HCT116 (cell line): ENCODE data around the gene CEP57. TPM values are rescaled to one million over a fixed set of nuclear protein-coding genes. Genes with fewer than 3 reads are reported as not detected.

Experiments
- ATAC-seq: fragments of 200-7000 bp; cut with Tn5 transposase; 2 replicates; pipeline ENCODE4 v1.9.1; 2020; ENCODE audit warnings: mild to moderate bottlenecking, moderate library complexity
- BruUV-seq: library from RNA; stranded (reverse); fragments of 400-500 nt; replicated peaks from 2 replicates; lab custom pipeline; 2021; lab: Mats Ljungman, UMichigan
- CTCF ChIA-PET: fragments of 300-600 bp; sonication (Branson Sonifier 250); formaldehyde crosslinking; loops from one replicate; lab custom pipeline; 2021; ENCODE audit warnings: antibody characterized with exemption; lab: Charles Lee
- POLR2A ChIA-PET: fragments of 300-600, 350-600 bp; sonication (Branson Sonifier 250); formaldehyde crosslinking; loops from one replicate; lab custom pipeline; 2021; ENCODE audit warnings: antibody characterized with exemption; lab: Charles Lee
- RAD21 ChIA-PET, 2 experiments: fragments of 300-600 bp; sonication (Branson Sonifier 250); formaldehyde crosslinking; loops; one replicate each; lab custom pipeline; 2023; ENCODE audit warnings: low total read pairs in 2 of 2; ENCODE audit not compliant: uncharacterized antibody in 2 of 2, unreplicated experiment in 2 of 2, low non-redundant PET in 1 of 2; lab: Charles Lee
- DNase-seq: peaks from one replicate; pipeline ENCODE4 v3.0.0-alpha.2; 2010; ENCODE audit warnings: low read depth, low spot score
- H2AFZ ChIP-seq: fragments of 200-600 bp; shearing (Covaris generic), sonication (generic); 2 replicates; pipeline ENCODE4 v1.6.1; 2017; ENCODE audit warnings: low read depth, mixed run types, mixed read lengths, antibody characterized with exemption, low read length; ENCODE audit not compliant: poor library complexity, severe bottlenecking
- H3K27ac ChIP-seq: 2 replicates; pipeline ENCODE4 v1.5.1; 2012; ENCODE audit warnings: low read depth, low read length
- H3K27me3 ChIP-seq: fragments of 200-600 bp; sonication (generic); 2 replicates; pipeline ENCODE4 v1.6.1; 2016; ENCODE audit warnings: mixed run types, low read length, mixed read lengths; ENCODE audit not compliant: insufficient read depth
- H3K36me3 ChIP-seq, 2 experiments: fragments of 200-500 bp in 1 of 2; fragments of 200-600 bp in 1 of 2; sonication (Bioruptor generic) in 1 of 2; sonication (generic) in 1 of 2; 2 replicates each; pipeline versions ENCODE4 v1.5.1 to v1.6.1; 2014 to 2016; ENCODE audit warnings: low read length in 2 of 2, inconsistent platforms in 1 of 2, mixed read lengths in 1 of 2, mixed run types in 1 of 2; ENCODE audit not compliant: insufficient read depth in 2 of 2, control insufficient read depth in 1 of 2
- H3K4me1 ChIP-seq, 2 experiments: fragments of 200-600 bp in 1 of 2; sonication (generic) in 1 of 2; 2 replicates each; pipeline versions ENCODE4 v1.5.1 to v1.6.1; 2012 to 2017; ENCODE audit warnings: low read length in 2 of 2, inconsistent platforms in 1 of 2, mild to moderate bottlenecking in 1 of 2, mixed read lengths in 1 of 2, mixed run types in 1 of 2, moderate library complexity in 1 of 2; ENCODE audit not compliant: insufficient read depth in 2 of 2, control insufficient read depth in 1 of 2
- H3K4me2 ChIP-seq: fragments of 200-600 bp; sonication (generic); 2 replicates; pipeline ENCODE4 v1.6.1; 2017; ENCODE audit warnings: mixed run types, low read length, mixed read lengths
- H3K4me3 ChIP-seq, 2 experiments: fragments of 200-600 bp in 1 of 2; sonication (generic) in 1 of 2; replicated peaks in 1 of 2; 2 replicates each; pipeline ENCODE4 v1.5.1; 2011 to 2016; ENCODE audit warnings: low read length in 2 of 2, control low read depth in 1 of 2, low read depth in 1 of 2, mild to moderate bottlenecking in 1 of 2, mixed read lengths in 1 of 2, mixed run types in 1 of 2
- H3K79me2 ChIP-seq: fragments of 200-600 bp; sonication (generic); 2 replicates; pipeline ENCODE4 v1.6.1; 2017; ENCODE audit warnings: mild to moderate bottlenecking, mixed run types, low read length, moderate library complexity, mixed read lengths; ENCODE audit not compliant: insufficient read depth
- H3K9ac ChIP-seq: fragments of 200-600 bp; sonication (generic); 2 replicates; pipeline ENCODE4 v1.6.1; 2016; ENCODE audit warnings: low read length, mixed read lengths
- H3K9me2 ChIP-seq: fragments of 200-600 bp; sonication (generic), shearing (Covaris generic); 2 replicates; pipeline ENCODE4 v1.6.1; 2017; ENCODE audit warnings: mixed run types, mild to moderate bottlenecking, moderate library complexity; ENCODE audit not compliant: insufficient read depth
- H3K9me3 ChIP-seq, 2 experiments: fragments of 200-500 bp in 1 of 2; fragments of 200-600 bp in 1 of 2; sonication (Bioruptor generic) in 1 of 2; sonication (generic) in 1 of 2; 2 replicates each; pipeline ENCODE4 v1.6.1; 2014 to 2017; ENCODE audit warnings: low read length in 2 of 2, mixed read lengths in 2 of 2, inconsistent platforms in 1 of 2, low read depth in 1 of 2, mild to moderate bottlenecking in 1 of 2, mixed run types in 1 of 2, moderate library complexity in 1 of 2; ENCODE audit not compliant: control insufficient read depth in 1 of 2, insufficient read depth in 1 of 2
- H4K20me1 ChIP-seq: fragments of 200-600 bp; sonication (generic), shearing (Covaris generic); 2 replicates; pipeline ENCODE4 v1.6.1; 2017; ENCODE audit warnings: mixed run types, mild to moderate bottlenecking, moderate library complexity; ENCODE audit not compliant: insufficient read depth
- CBX3 ChIP-seq: IDR thresholded peaks from 2 replicates; pipeline ENCODE4 v1.6.1; 2012; ENCODE audit warnings: low read depth
- EGR1 ChIP-seq: IDR thresholded peaks from 2 replicates; pipeline ENCODE4 v1.6.1; 2012; ENCODE audit warnings: low read depth
- ELF1 ChIP-seq: IDR thresholded peaks from 2 replicates; pipeline ENCODE4 v1.6.1; 2012; ENCODE audit warnings: low read depth, borderline replicate concordance
- EZH2 ChIP-seq: fragments of 200-600 bp; sonication (generic); IDR thresholded peaks from 2 replicates; pipeline ENCODE4 v1.6.1; 2017; ENCODE audit warnings: antibody characterized with exemption, mixed run types
- EZH2phosphoT487 ChIP-seq: fragments of 200-600 bp; IDR thresholded peaks from 2 replicates; pipeline ENCODE4 v1.6.1; 2018; ENCODE audit warnings: antibody characterized with exemption, borderline replicate concordance
- FOSL1 ChIP-seq: IDR thresholded peaks from 2 replicates; pipeline ENCODE4 v1.6.1; 2012; ENCODE audit warnings: low read depth
- JUND ChIP-seq: IDR thresholded peaks from 2 replicates; pipeline ENCODE4 v1.6.1; 2012
- POLR2A ChIP-seq: IDR thresholded peaks from 2 replicates; pipeline ENCODE4 v1.7.0; 2011; ENCODE audit warnings: borderline replicate concordance; ENCODE audit not compliant: insufficient read depth, insufficient read length; ENCODE audit errors: extremely low read depth
- POLR2AphosphoS5 ChIP-seq: IDR thresholded peaks from 2 replicates; pipeline ENCODE4 v1.6.1; 2011; ENCODE audit warnings: mild to moderate bottlenecking, low read depth, low read length, moderate library complexity
- RAD21 ChIP-seq: IDR thresholded peaks from 2 replicates; pipeline ENCODE4 v1.6.1; 2012; ENCODE audit warnings: low read depth, mild to moderate bottlenecking
- SP1 ChIP-seq: IDR thresholded peaks from 2 replicates; pipeline ENCODE4 v1.6.1; 2012; ENCODE audit warnings: low read depth
- SRF ChIP-seq: IDR thresholded peaks from 2 replicates; pipeline ENCODE4 v1.6.1; 2012; ENCODE audit warnings: low read depth
- TCF7L2 ChIP-seq: IDR thresholded peaks from 2 replicates; pipeline ENCODE4 v1.7.0; 2011; ENCODE audit warnings: borderline replicate concordance, inconsistent platforms; ENCODE audit not compliant: insufficient read depth, insufficient read length; ENCODE audit errors: extremely low read depth
- ZFX ChIP-seq: fragments of 450-650 bp; IDR thresholded peaks from 2 replicates; pipeline ENCODE4 v1.6.1; 2017
- ZNF274 ChIP-seq: fragments of 200-500 bp; sonication (Bioruptor generic); IDR thresholded peaks from 2 replicates; pipeline ENCODE4 v1.6.1; 2014; ENCODE audit warnings: mild to moderate bottlenecking, low read depth, low read length, inconsistent platforms
- intact Hi-C: fragments of 100-400 bp; cut with micrococcal nuclease; formaldehyde crosslinking; loops from 2 replicates; pipeline ENCODE4 v1.10.0; 2022
- total RNA-seq: library from RNA; stranded (reverse); gene quantifications from one replicate; pipeline ENCODE4 v1.2.1, GENCODE V29; 2021; ENCODE audit not compliant: unreplicated experiment
- TF ChIP-seq, protein P1 (sequence below): IDR thresholded peaks from 2 replicates; pipeline ENCODE4 v1.6.1; 2012
- TF ChIP-seq, protein P2 (sequence below), 3 experiments: fragments of 200-600 bp in 1 of 3; sonication (generic) in 1 of 3; IDR thresholded peaks in 2 of 3; conservative IDR thresholded peaks in 1 of 3; 2 replicates each; pipeline ENCODE4 v1.5.1; 2012 to 2017; ENCODE audit warnings: low read depth in 2 of 3, low read length in 2 of 3, antibody characterized with exemption in 1 of 3, borderline replicate concordance in 1 of 3, control low read depth in 1 of 3, mild to moderate bottlenecking in 1 of 3, mixed read lengths in 1 of 3, mixed run types in 1 of 3, moderate library complexity in 1 of 3; ENCODE audit not compliant: insufficient read depth in 1 of 3
- TF ChIP-seq, protein P3 (sequence below): IDR thresholded peaks from 2 replicates; pipeline ENCODE4 v1.6.1; 2011; ENCODE audit warnings: mild to moderate bottlenecking, low read length, moderate library complexity; ENCODE audit not compliant: insufficient replicate concordance; ENCODE audit errors: extremely low read depth
- TF ChIP-seq, protein P4 (sequence below): IDR thresholded peaks from 2 replicates; pipeline ENCODE4 v1.6.1; 2012

Gene CEP57
- total RNA-seq, 1 experiment from 2014 or later, result 43.3 TPM

DNA sequence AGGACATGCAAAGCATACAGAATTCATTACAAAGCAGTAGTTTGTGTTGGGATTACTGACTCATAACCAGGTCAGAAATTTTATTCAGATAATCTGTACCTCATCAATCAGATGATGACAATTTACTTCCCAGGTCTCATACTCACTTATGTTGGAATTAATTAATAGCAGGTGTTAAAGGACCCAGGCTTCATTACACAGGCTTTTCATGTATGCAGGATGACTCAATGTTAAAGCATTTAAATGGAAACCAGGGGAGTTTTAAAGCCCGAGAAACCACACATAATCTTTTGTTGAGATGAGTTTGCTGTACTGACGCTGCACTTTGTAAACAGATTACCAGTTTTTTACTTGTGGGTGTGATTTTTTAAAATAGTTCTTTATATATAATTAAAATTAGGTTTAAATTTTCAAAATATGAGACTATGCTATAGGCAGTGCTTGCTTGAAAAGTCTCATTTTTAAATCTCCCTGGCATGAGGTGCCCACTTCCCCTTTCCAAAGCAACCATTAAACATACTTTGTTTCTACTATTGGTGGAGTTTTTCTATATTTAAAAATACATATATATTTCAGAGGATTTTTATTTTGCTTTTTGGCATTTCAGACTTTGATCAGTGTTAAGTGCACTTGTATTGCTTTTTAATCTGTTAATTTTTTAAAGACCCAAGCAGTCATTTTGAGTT lies 41.0 kb downstream of the CEP57 start:
- peaks cover 22 to 30% of the 10 kb centered on the region in 2 experiments for H3K36me3 ChIP-seq
- no peak overlapping the region for H3K9ac ChIP-seq
- H4K20me1 ChIP-seq, result no peaks in the 10 kb centered on the region
- DNase-seq, result no peak
- no peaks in the 10 kb centered on the region for H3K4me1 ChIP-seq
- H3K9me2 ChIP-seq, result no peaks in the 10 kb centered on the region
- no peak overlapping the region for H2AFZ ChIP-seq
- no peaks in the 10 kb centered on the region for H3K9me3 ChIP-seq
- POLR2A ChIA-PET, result no interaction called here
- no peak overlapping the region for H3K27ac ChIP-seq
- no peaks in the 10 kb centered on the region for H3K27me3 ChIP-seq
- ATAC-seq, result no peak
- CTCF ChIA-PET, result no interaction called here
- no TSS peak for BruUV-seq
- TF ChIP-seq EZH2phosphoT487 (no peak), TCF7L2 (no peak), JUND (no peak), CBX3 (no peak), SP1 (no peak), POLR2A (no peak), EGR1 (no peak), SRF (no peak), FOSL1 (no peak), RAD21 (no peak), EZH2 (no peak), ELF1 (no peak), ZFX (no peak), POLR2AphosphoS5 (no peak), ZNF274 (no peak)
- TF ChIP-seq, protein P1, sequence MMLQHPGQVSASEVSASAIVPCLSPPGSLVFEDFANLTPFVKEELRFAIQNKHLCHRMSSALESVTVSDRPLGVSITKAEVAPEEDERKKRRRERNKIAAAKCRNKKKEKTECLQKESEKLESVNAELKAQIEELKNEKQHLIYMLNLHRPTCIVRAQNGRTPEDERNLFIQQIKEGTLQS, result no peak
- TF ChIP-seq, protein P2, sequence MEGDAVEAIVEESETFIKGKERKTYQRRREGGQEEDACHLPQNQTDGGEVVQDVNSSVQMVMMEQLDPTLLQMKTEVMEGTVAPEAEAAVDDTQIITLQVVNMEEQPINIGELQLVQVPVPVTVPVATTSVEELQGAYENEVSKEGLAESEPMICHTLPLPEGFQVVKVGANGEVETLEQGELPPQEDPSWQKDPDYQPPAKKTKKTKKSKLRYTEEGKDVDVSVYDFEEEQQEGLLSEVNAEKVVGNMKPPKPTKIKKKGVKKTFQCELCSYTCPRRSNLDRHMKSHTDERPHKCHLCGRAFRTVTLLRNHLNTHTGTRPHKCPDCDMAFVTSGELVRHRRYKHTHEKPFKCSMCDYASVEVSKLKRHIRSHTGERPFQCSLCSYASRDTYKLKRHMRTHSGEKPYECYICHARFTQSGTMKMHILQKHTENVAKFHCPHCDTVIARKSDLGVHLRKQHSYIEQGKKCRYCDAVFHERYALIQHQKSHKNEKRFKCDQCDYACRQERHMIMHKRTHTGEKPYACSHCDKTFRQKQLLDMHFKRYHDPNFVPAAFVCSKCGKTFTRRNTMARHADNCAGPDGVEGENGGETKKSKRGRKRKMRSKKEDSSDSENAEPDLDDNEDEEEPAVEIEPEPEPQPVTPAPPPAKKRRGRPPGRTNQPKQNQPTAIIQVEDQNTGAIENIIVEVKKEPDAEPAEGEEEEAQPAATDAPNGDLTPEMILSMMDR (IDR thresholded peaks at IDR 0.05 in 2 of 3, conservative IDR thresholded peaks at IDR 0.05 in 1 of 3; ENCODE audit: borderline replicate concordance in 1 of 3, insufficient read depth in 1 of 3, low read depth in 2 of 3, low read length in 2 of 3), result no peak
- TF ChIP-seq, protein P3, sequence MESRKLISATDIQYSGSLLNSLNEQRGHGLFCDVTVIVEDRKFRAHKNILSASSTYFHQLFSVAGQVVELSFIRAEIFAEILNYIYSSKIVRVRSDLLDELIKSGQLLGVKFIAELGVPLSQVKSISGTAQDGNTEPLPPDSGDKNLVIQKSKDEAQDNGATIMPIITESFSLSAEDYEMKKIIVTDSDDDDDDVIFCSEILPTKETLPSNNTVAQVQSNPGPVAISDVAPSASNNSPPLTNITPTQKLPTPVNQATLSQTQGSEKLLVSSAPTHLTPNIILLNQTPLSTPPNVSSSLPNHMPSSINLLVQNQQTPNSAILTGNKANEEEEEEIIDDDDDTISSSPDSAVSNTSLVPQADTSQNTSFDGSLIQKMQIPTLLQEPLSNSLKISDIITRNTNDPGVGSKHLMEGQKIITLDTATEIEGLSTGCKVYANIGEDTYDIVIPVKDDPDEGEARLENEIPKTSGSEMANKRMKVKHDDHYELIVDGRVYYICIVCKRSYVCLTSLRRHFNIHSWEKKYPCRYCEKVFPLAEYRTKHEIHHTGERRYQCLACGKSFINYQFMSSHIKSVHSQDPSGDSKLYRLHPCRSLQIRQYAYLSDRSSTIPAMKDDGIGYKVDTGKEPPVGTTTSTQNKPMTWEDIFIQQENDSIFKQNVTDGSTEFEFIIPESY, result no peak
- TF ChIP-seq, protein P4, sequence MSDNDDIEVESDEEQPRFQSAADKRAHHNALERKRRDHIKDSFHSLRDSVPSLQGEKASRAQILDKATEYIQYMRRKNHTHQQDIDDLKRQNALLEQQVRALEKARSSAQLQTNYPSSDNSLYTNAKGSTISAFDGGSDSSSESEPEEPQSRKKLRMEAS, result no peak
- no peak overlapping the region for H3K4me3 ChIP-seq
- RAD21 ChIA-PET, result no interaction called here
- intact Hi-C loops, result no loop called here
- H3K4me2 ChIP-seq, result no peak overlapping the region
- H3K79me2 ChIP-seq, result no peaks in the 10 kb centered on the region
